ENCODE results near the gene ZNF587.
A peak's percentile ranks its signal among the peaks of the same experiment; 100 is the strongest.
"Not testable (repeated sequence)": the region's sequence is repeated elsewhere in the genome, so short reads cannot be mapped to it uniquely, and the experiment has no call there.

ZNF587 gene

GRCh38 chr19:57823155-57823554 lies 26.5 kb upstream of the ZNF587 start:
- not testable (repeated sequence) for DNase-seq

- DNase-seq = not testable (repeated sequence)
Observed at GRCh38 chr19:57823608-57824007, 26.1 kb upstream of the ZNF587 start.

- no peak for DNase-seq
Observed at GRCh38 chr19:57825511-57825910, 24.1 kb upstream of the ZNF587 start.

- DNase-seq = no peak
Observed at GRCh38 chr19:57829316-57829715, 20.3 kb upstream of the ZNF587 start.

- DNase-seq = peak; percentile 79
Observed at GRCh38 chr19:57830071-57830602, 19.5 kb upstream of the ZNF587 start, which contains the start of gene ZNF587B. ZNF587B (plus strand) TSS chr19:57830299; CDS start chr19:57830529, 230 bp downstream.

- not testable (repeated sequence) for DNase-seq
Observed at GRCh38 chr19:57836991-57837390, 12.7 kb upstream of the ZNF587 start.

GRCh38 chr19:57838622-57839191 lies 11.0 kb upstream of the ZNF587 start:
- not testable (repeated sequence) for DNase-seq

- DNase-seq = no peak
Observed at GRCh38 chr19:57841122-57841763, 8.4 kb upstream of the ZNF587 start.

- DNase-seq = not testable (repeated sequence)
Observed at GRCh38 chr19:57847164-57847563, 2.5 kb upstream of the ZNF587 start.

GRCh38 chr19:57849162-57849665 lies 445 bp upstream of the ZNF587 start:
- DNase-seq = peak; percentile 63

- DNase-seq = peak; percentile 65
Observed at GRCh38 chr19:57850553-57851017, 926 bp downstream of the ZNF587 start.

- DNase-seq = not testable (repeated sequence)
Observed at GRCh38 chr19:57851812-57852603, 2.3 kb downstream of the ZNF587 start.

GRCh38 chr19:57854117-57854516 lies 4.5 kb downstream of the ZNF587 start:
- DNase-seq = not testable (repeated sequence)

- not testable (repeated sequence) for DNase-seq
Observed at GRCh38 chr19:57862351-57862750, 12.7 kb downstream of the ZNF587 start.

GRCh38 chr19:57867868-57868492 lies 18.3 kb downstream of the ZNF587 start:
- no peak for DNase-seq

- not testable (repeated sequence) for DNase-seq
Observed at GRCh38 chr19:57869655-57870054, 20.0 kb downstream of the ZNF587 start.

- no peak for DNase-seq
Observed at GRCh38 chr19:57870225-57870624, 20.6 kb downstream of the ZNF587 start.

- no peak for DNase-seq
Observed at GRCh38 chr19:57872450-57872849, 22.8 kb downstream of the ZNF587 start.

- not testable (repeated sequence) for DNase-seq
Observed at GRCh38 chr19:57873883-57874799, 24.5 kb downstream of the ZNF587 start.

GRCh38 chr19:57886046-57886445 lies 36.4 kb downstream of the ZNF587 start:
- no peak for DNase-seq

- DNase-seq = no peak
Observed at GRCh38 chr19:57887195-57887941, 37.7 kb downstream of the ZNF587 start.

Measured in activated effector memory CD4-positive, alpha-beta T cell treated with anti-CD3 and anti-CD28 coated beads, Interleukin-2, amount 50 U/mL, for 16 hours (primary cell).